HL-60/S4 (cell line): ENCODE measurements around the gene VIL1.

Experiments used
- in situ Hi-C: fragments of 300-500 bp; cut with MboI; formaldehyde crosslinking; loops from 2 replicates; pipeline ENCODE4 v1.14.3; 2022; ENCODE audit warnings: low sequenced_read_pairs

The VIL1 gene

DNA sequence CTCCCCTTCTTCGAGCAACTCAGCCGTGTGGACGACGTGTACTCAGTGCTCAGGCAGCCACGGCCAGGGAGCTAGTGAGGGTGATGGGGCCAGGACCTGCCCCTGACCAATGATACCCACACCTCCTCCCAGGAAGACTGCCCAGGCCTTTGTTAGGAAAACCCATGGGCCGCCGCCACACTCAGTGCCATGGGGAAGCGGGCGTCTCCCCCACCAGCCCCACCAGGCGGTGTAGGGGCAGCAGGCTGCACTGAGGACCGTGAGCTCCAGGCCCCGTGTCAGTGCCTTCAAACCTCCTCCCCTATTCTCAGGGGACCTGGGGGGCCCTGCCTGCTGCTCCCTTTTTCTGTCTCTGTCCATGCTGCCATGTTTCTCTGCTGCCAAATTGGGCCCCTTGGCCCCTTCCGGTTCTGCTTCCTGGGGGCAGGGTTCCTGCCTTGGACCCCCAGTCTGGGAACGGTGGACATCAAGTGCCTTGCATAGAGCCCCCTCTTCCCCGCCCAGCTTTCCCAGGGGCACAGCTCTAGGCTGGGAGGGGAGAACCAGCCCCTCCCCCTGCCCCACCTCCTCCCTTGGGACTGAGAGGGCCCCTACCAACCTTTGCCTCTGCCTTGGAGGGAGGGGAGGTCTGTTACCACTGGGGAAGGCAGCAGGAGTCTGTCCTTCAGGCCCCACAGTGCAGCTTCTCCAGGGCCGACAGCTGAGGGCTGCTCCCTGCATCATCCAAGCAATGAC, 14.4 kb upstream of the VIL1 start:
- in situ Hi-C loops, result loop anchor here (10.0 kb wide), 1 partner anchor 250 kb away; the partner anchor contains the start of genes BCS1L and ZNF142

DNA sequence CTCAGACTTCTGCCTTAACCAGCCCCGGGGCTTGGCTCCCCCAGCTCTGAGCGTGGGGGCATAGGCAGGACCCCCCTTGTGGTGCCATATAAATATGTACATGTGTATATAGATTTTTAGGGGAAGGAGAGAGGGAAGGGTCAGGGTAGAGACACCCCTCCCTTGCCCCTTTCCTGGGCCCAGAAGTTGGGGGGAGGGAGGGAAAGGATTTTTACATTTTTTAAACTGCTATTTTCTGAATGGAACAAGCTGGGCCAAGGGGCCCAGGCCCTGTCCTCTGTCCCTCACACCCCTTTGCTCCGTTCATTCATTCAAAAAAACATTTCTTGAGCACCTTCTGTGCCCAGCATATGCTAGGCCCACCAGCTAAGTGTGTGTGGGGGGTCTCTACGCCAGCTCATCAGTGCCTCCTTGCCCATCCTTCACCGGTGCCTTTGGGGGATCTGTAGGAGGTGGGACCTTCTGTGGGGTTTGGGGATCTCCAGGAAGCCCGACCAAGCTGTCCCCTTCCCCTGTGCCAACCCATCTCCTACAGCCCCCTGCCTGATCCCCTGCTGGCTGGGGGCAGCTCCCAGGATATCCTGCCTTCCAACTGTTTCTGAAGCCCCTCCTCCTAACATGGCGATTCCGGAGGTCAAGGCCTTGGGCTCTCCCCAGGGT, 13.7 kb upstream of the VIL1 start:
- in situ Hi-C loops, result loop anchor here (10.0 kb wide), 1 partner anchor 250 kb away; the partner anchor contains the start of genes BCS1L and ZNF142

- in situ Hi-C loops, result loop anchor here (10.0 kb wide), 1 partner anchor 249 kb away; the partner anchor contains the start of genes BCS1L and ZNF142
Observed at GRCh38 chr2:218405746-218406208, 13.1 kb upstream of the VIL1 start.

DNA sequence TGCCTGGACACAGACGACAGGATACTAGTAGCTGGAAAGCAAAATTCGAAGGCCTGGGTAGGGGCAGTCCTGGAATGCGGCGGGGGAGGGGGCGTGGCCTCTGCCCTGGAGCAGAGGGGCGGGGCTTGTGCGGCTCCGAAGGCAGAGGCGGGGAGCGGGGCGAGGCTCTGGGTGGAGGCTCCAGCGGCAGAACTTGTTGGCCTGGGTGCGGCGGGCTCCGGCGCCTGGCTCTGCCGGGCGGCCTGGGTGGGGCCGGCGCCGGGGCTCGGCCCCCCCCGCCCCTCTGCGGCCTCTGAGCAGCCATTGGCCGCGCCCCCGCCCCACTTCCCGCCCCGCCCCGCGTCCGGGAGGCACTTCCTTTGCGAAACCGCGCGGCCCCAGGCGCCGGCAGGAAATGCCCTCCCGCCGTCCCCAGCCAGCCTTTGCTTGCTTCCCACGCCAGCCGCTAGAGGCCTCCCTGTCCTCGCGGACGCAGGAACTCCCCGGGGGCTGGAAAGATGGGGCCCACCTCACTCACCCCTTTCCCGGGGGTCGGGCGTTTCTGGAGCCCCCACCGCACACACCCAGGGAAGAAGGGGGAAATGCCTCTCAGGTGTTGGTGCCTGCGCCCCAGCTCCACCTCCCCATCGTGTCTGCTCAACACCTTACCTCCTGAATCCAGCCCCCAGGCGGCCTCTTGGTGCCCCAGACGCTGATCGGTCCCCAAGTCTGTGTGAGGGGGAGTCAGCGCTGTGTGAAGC, 12.5 kb upstream of the VIL1 start:
- in situ Hi-C loops, result loop anchor here (10.0 kb wide), 1 partner anchor 248 kb away; the partner anchor contains the start of genes BCS1L and ZNF142

DNA sequence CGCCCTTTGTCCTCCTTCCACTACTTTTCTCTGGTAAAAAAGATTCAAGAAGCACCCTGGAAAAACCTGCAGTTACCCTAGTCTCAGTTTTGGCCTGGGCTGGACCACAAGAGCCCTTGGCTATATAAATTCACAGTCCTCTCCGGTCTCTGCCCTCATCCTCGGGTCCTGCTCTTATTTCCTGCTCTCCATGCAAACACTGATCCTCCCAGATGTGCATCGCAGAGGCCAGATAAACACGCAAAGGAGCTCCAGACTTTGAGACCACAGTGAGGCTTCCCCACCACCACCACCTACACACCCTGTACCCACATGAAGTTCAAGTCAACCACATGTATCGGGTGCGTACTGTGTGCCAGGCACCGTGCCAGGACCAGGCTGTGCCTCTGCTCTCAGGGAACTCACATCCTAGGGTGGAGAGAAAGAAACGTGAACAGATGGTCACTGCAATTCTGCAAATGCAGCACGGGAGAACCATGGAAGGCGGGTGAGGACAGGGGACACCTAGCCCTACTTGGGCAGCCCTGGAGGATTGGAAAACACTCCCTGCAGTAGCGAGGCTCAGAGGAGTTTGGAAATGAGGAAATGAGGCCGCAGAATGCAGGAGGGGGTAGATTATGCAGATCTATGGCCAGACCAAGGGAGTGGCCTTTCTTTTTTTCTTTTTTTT, 11.8 kb upstream of the VIL1 start:
- in situ Hi-C loops, result loop anchor here (10.0 kb wide), 1 partner anchor 248 kb away; the partner anchor contains the start of genes BCS1L and ZNF142

GRCh38 chr2:218407717-218408116, 11.2 kb upstream of the VIL1 start:
- in situ Hi-C loops, result loop anchor here (10.0 kb wide), 1 partner anchor 247 kb away; the partner anchor contains the start of genes BCS1L and ZNF142

DNA sequence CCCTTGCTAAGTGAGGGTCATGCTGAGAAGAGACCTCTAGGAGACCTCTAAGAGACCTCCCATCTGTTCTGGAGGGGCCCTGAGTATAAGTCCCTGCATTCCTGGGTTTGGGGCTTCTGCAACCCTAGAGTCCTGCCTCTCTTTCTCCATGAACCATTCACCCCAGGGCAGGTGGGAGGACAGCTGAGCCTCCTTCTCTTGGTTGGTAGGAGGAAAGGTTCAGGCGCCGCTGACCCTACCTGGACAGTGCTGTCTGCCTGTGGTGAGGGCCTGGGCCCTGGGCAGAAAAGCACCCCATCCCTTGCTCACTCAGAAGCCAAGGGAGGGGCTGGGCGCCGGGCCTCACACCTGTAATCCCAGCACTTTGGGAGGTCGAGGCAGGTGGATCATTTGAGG, 604 bp upstream of the VIL1 start:
- in situ Hi-C loops, result no loop called here

- in situ Hi-C loops, result no loop called here
Observed at GRCh38 chr2:218419630-218420216, 800 bp downstream of the VIL1 start.

DNA sequence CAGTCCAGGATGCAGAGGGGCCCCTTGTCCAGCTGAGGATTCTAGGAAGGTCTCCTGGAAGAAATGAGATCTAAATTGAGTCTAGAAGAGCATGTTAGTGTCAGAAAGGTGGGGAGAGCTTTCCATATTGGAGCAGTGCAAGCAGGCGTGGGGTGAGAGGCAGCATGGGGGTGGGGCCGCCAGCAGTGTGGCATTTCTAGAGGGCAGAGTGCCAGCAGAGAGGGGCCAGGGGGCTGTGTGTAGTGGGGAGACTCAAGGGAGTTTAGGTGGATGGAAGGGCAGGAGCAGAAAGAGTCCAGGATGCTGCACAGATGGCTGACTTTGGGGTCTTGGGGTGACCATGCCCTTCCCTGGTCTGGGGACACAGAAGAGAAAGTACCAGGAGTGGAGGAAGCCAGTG, 2.1 kb downstream of the VIL1 start:
- in situ Hi-C loops, result no loop called here

- in situ Hi-C loops, result no loop called here
Observed at GRCh38 chr2:218422403-218423086, 3.6 kb downstream of the VIL1 start.

DNA sequence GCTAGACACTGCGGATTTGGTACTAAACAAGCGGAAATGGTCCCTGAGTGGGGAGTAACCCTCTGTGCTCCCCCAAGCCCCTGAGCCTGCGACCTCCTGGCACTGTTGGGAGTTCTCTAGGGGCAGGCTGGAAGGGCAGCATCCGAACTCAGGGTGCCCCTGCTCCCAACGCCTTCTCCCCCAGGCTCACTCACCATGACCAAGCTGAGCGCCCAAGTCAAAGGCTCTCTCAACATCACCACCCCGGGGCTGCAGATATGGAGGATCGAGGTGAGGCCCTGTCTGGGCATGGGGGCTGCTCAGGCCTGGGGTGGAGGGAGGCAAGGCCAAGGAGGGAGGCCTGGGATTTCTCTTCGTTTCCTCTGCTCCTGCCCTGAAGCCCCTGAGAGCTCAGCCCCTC, 4.7 kb downstream of the VIL1 start:
- in situ Hi-C loops, result no loop called here

DNA sequence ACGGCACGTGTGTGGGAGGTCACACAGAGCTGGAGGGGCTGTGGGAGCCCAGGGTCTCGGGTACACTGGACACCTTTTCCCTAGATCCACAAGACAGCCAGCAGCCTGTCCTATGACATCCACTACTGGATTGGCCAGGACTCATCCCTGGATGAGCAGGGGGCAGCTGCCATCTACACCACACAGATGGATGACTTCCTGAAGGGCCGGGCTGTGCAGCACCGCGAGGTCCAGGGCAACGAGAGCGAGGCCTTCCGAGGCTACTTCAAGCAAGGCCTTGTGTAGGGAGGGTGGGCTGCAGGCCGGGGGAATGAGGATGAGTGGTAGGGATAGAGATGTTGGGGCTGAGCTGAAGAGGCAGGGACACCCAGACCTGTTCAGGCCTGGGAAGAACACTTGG, 6.6 kb downstream of the VIL1 start:
- in situ Hi-C loops, result no loop called here

GRCh38 chr2:218427741-218428140, 8.8 kb downstream of the VIL1 start:
- in situ Hi-C loops, result no loop called here

DNA sequence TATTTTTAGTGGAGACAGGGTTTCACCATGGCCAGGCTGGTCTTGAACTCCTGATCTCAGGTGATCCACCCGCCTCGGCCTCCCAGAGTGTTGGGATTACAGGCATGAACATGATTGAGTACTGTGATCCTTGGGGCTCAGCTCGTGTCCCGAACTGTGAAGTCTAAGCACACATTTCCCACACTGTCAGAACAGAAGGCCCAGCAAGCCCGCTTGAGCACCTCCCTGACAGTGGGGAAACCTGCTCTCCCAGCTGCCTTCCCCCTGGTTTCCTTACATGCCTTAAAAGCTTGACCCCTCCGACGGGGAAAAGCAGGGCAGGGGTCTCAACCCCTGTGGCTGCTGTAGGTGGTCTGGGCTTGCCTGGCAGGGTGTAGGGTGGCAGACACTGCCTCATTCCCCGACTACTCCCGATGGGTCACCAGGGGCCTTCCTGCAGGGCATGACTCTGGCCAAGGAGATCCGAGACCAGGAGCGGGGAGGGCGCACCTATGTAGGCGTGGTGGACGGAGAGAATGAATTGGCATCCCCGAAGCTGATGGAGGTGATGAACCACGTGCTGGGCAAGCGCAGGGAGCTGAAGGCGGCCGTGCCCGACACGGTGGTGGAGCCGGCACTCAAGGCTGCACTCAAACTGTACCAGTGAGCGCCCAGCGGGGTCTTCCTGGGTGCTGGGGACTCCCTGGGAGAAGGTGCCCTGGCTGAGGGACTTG, 10.1 kb downstream of the VIL1 start:
- in situ Hi-C loops, result no loop called here

DNA sequence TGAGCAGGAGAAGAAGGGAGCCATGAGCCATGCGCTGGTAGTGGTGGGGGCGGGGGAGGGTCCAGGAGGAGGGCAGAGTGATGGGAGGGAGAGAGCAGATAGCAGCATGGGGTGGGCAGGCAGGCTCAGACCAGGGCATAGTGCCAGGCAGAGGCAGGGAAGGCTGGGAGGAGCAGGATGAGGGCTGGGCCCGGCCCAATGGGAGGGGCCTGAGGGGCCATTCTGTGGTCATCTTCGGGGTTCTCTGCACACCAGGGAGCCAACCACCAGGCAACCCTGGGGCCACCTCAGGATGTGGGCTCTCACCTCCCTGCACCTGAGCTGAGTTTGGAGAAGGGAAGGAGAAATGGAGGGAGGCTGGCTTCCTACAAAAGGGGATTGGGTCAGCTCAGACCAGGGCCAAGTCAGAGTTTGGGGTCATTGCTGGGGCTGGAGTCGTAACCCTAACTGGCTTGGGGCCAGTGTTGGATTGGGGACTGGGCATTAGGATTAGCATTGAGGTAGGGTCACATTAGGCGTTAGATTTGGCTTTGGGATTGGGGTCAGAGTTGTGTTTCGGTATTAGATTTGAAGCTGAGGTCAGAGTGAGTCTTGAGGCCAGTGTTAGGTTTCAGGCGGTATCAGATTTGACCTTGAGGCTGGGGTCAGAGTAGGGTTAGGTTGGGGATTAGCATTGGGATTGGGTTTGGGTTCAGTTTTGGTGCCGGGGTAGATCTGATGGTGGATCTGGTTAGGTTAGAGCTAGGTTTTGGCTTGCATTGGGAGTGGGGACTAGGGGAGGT, 11.2 kb downstream of the VIL1 start:
- in situ Hi-C loops, result no loop called here

GRCh38 chr2:218430721-218431120, 11.8 kb downstream of the VIL1 start:
- in situ Hi-C loops, result no loop called here

DNA sequence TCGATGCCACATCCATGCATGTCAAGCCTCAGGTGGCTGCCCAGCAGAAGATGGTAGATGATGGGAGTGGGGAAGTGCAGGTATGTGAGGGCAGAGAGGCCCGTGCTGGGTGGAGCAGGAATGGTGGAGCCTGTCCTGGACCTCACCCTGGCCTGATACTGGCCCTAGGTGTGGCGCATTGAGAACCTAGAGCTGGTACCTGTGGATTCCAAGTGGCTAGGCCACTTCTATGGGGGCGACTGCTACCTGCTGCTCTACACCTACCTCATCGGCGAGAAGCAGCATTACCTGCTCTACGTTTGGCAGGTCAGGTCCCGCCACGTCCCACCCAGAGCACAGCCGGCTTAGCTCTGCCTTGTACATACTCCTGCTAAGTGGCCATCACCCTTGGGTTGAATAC, 13.0 kb downstream of the VIL1 start:
- in situ Hi-C loops, result no loop called here

- in situ Hi-C loops, result no loop called here
Observed at GRCh38 chr2:218432676-218433365, 13.9 kb downstream of the VIL1 start.
